ENCODE results near the gene CFAP46.

DNA sequence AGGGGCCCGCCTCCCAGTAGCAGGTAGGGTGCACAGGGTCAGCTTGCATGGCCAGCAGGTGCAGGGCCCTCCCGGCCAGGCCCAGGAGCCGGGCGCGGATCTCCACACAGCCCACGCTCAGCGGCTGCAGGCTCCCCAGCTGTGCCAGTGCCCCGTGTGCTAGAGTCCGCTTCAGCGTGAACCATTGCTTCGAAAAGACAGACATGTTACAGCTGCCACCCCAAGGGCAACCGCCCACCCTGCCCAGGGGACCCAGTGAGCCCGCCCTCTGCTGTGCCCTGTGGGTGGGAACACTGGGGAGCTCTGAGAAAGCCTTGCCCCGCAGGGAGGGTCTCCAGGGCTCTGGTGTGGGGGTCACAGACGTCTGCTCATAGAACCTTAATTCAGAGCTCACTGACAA lies 92.1 kb downstream of the CFAP46 start:
- TF ChIP-seq, protein P1, sequence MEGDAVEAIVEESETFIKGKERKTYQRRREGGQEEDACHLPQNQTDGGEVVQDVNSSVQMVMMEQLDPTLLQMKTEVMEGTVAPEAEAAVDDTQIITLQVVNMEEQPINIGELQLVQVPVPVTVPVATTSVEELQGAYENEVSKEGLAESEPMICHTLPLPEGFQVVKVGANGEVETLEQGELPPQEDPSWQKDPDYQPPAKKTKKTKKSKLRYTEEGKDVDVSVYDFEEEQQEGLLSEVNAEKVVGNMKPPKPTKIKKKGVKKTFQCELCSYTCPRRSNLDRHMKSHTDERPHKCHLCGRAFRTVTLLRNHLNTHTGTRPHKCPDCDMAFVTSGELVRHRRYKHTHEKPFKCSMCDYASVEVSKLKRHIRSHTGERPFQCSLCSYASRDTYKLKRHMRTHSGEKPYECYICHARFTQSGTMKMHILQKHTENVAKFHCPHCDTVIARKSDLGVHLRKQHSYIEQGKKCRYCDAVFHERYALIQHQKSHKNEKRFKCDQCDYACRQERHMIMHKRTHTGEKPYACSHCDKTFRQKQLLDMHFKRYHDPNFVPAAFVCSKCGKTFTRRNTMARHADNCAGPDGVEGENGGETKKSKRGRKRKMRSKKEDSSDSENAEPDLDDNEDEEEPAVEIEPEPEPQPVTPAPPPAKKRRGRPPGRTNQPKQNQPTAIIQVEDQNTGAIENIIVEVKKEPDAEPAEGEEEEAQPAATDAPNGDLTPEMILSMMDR (IDR thresholded peaks at IDR 0.05): no peak
- no peak for TF ChIP-seq EZH2 (IDR thresholded peaks at IDR 0.05)
